Stimulated activated naive CD8-positive, alpha-beta T cell treated with anti-CD3 and anti-CD28 coated beads, Interleukin-15, Interleukin-2, amounts not matched to agents 100 ng/mL and 50 ng/mL, for 24 hours (primary cell): ENCODE measurements around the gene PTPRK.
"Not testable (repeated sequence)": the region's sequence is repeated elsewhere in the genome, so short reads cannot be mapped to it uniquely, and the experiment has no call there.

Experiments used
- H3K27ac Mint-ChIP-seq: one replicate; pipeline ENCODE4 v1.8.0; 2021; ENCODE audit warnings: mild to moderate bottlenecking, mixed read lengths
- H3K27me3 Mint-ChIP-seq: one replicate; pipeline ENCODE4 v1.8.0; 2021; ENCODE audit warnings: mixed read lengths
- H3K36me3 Mint-ChIP-seq: one replicate; pipeline ENCODE4 v1.8.0; 2021; ENCODE audit warnings: low read depth, mixed read lengths
- H3K4me1 Mint-ChIP-seq: one replicate; pipeline ENCODE4 v1.8.0; 2021; ENCODE audit warnings: low read depth, mixed read lengths
- H3K4me3 Mint-ChIP-seq: one replicate; pipeline ENCODE4 v1.8.0; 2021; ENCODE audit warnings: mild to moderate bottlenecking, mixed read lengths
- H3K9me3 Mint-ChIP-seq: one replicate; pipeline ENCODE4 v1.8.0; 2021; ENCODE audit warnings: mixed read lengths

Gene PTPRK

DNA sequence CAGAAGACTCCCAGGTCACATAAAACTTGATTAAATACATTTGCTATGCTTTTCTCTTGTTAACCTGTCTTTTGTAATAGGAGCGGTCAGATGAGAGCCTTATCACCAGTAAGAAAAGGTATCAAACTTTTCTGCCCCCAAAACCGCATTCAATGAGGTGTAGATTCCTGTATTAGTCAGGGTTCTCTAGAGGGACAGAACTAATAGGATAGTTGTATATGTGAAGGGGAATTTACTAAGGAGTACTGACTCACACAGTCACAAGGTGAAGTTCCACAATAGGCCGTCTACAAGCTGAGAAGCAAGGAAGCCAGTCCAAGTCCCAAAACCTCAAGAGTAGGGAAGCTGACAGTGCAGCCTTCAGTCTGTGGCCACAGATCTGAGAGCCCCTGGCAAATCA, 32.7 kb downstream of the PTPRK start:
- Mint-ChIP-seq H3K4me1 (peaks cover 9% of the 10 kb centered on the region), H3K4me3 (no peak overlapping the region), H3K27ac (no peak overlapping the region), H3K27me3 (no peaks in the 10 kb centered on the region), H3K9me3 (no peaks in the 10 kb centered on the region), H3K36me3 (no peaks in the 10 kb centered on the region)

DNA sequence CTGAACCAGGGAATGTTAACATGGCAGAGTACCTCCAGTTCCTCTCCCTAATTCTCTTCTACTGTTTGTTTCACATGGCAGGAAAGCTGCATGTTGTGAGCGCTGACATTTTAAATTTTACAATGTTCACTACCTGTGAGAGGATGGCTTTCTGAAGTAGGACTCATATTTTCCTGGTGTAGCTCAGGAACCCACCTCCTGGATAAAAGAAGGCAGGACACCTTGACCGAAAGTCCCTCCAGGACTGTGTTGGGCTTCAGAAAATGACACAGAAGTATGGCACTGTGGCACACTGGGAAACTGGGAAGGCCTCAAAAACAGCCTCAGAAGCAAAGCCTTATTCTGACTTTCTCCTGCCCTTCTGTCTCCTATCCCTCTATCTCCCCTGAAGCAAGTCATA, 33.3 kb downstream of the PTPRK start:
- Mint-ChIP-seq H3K27me3 (no peaks in the 10 kb centered on the region), H3K27ac (no peak overlapping the region), H3K4me1 (peaks cover 9% of the 10 kb centered on the region), H3K4me3 (no peak overlapping the region), H3K36me3 (no peaks in the 10 kb centered on the region), H3K9me3 (no peaks in the 10 kb centered on the region)

DNA sequence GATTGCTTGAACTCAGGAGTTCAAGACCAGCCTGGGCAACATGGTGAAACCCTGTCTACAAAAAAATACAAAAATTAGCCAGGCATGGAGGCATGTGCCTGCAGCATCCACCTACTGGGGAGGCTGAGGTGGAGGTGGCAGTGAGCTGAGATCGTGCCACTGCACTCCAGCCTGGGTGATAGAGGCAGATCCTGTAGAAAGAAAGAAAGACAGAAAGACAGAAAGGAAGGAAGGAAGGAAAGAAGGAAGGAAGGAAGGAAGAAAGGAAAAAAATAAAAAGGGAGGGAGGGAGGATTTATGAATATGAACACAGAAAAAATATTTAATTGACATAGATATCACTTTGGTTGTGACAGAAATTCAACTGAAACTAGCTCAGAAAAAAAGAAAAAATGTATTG, 33.8 kb downstream of the PTPRK start:
- H3K9me3 Mint-ChIP-seq, H3K36me3 Mint-ChIP-seq, H3K4me3 Mint-ChIP-seq, H3K4me1 Mint-ChIP-seq, H3K27me3 Mint-ChIP-seq: not testable (repeated sequence)
- peak overlapping the region; percentile 47 for H3K27ac Mint-ChIP-seq

GRCh38 chr6:128483472-128484135, 36.8 kb downstream of the PTPRK start:
- H3K4me1 Mint-ChIP-seq: peaks cover 12% of the 10 kb centered on the region
- H3K9me3 Mint-ChIP-seq: peaks cover 3% of the 10 kb centered on the region

GRCh38 chr6:128482642-128483041, 37.8 kb downstream of the PTPRK start:
- no peak overlapping the region for H3K27ac Mint-ChIP-seq
- no peaks in the 10 kb centered on the region for H3K27me3 Mint-ChIP-seq
- peaks cover 20% of the 10 kb centered on the region for H3K4me1 Mint-ChIP-seq
- H3K36me3 Mint-ChIP-seq: no peaks in the 10 kb centered on the region
- H3K9me3 Mint-ChIP-seq: peaks cover 3% of the 10 kb centered on the region
- no peak overlapping the region for H3K4me3 Mint-ChIP-seq

More at GRCh38 chr6:128483472-128484135, 36.8 kb downstream of the PTPRK start:
- no peaks in the 10 kb centered on the region for H3K27me3 Mint-ChIP-seq
- H3K27ac Mint-ChIP-seq: no peak overlapping the region
- no peaks in the 10 kb centered on the region for H3K36me3 Mint-ChIP-seq
- no peak overlapping the region for H3K4me3 Mint-ChIP-seq

GRCh38 chr6:128479991-128480390, 40.4 kb downstream of the PTPRK start:
- H3K4me1 Mint-ChIP-seq: peaks cover 17% of the 10 kb centered on the region
- H3K9me3 Mint-ChIP-seq: peaks cover 3% of the 10 kb centered on the region

DNA sequence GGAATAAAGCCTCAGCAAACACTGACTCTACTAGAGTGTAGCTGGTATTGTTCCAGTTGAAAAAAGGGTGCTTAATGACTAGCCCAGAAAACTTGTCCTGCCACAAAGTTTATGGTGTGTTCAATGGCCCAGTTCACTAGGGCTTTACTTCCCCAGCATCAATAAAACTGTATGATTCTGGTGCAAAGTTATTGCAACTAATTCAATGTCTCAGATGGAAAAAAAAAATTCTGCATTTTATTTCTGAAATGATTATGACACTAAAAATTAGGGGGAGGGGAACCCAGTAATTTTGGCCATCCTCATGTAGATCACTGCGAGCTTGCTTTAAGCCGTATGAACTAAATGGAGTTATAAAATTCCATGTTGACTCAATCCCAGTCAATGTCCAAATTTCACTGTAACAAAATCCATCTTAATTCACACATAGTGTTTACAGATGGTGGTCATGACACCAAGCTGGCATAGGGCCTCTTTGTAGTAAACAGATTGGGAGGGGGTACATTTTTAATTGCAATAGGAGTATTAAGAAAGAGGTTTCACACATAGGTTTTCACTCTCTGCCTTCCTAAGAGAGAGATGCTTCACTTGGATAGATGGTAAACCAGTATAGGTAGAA, 41.2 kb downstream of the PTPRK start:
- peaks cover 3% of the 10 kb centered on the region for H3K9me3 Mint-ChIP-seq
- no peaks in the 10 kb centered on the region for H3K27me3 Mint-ChIP-seq
- peak overlapping the region; percentile 58 for H3K4me3 Mint-ChIP-seq
- H3K4me1 Mint-ChIP-seq: peaks cover 17% of the 10 kb centered on the region
- H3K36me3 Mint-ChIP-seq: no peaks in the 10 kb centered on the region
- no peak overlapping the region for H3K27ac Mint-ChIP-seq

More at GRCh38 chr6:128479991-128480390, 40.4 kb downstream of the PTPRK start:
- Mint-ChIP-seq H3K4me3 (no peak overlapping the region), H3K27ac (no peak overlapping the region), H3K36me3 (no peaks in the 10 kb centered on the region), H3K27me3 (no peaks in the 10 kb centered on the region)

DNA sequence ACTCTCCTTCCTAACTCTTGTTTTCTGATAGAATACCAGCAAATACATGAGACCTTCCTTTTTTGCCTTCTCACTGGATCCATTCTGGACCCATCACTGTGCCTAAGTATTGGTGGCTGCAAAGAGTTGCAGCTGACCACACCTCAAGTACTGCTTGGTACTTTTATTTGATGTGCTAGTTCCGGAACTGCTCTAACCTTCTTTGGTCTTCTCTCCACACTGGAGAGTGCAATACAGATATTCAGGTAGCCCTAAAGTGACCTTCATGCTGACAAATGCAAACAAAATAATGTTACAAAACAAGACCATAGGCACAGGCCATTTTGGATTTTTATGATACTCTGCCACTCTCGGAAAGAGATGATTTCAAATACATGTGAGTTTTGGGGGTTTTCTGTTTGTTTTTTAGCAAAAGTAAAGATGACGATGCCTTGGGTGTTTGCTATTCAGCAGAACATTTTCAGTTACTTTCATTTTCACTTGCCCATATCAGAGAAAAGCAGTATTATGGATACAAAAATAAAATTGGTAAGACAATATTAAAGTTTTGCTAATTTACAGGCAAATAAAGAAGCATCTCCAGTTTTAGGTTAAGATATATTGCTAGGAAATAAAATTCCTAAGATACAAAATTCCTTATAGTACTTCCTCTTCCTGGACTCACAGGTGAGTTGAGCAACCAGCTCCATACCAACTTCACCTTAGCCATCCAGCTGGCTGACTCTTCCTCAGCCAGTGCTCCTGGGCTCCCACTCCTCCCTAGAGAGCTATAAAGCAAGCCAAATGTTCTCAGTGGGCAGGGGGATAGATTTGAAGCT, 42.0 kb downstream of the PTPRK start:
- Mint-ChIP-seq H3K9me3 (peaks cover 3% of the 10 kb centered on the region), H3K27me3 (no peaks in the 10 kb centered on the region), H3K27ac (no peak overlapping the region), H3K4me3 (peak overlapping the region; percentile 58), H3K36me3 (no peaks in the 10 kb centered on the region), H3K4me1 (peaks cover 17% of the 10 kb centered on the region)

- Mint-ChIP-seq H3K4me1 (peaks cover 17% of the 10 kb centered on the region), H3K27ac (no peak overlapping the region), H3K36me3 (no peaks in the 10 kb centered on the region), H3K4me3 (no peak overlapping the region), H3K27me3 (no peaks in the 10 kb centered on the region), H3K9me3 (peaks cover 1% of the 10 kb centered on the region)
These were observed 45.5 kb downstream of the PTPRK start for GRCh38 chr6:128474933-128475332.

DNA sequence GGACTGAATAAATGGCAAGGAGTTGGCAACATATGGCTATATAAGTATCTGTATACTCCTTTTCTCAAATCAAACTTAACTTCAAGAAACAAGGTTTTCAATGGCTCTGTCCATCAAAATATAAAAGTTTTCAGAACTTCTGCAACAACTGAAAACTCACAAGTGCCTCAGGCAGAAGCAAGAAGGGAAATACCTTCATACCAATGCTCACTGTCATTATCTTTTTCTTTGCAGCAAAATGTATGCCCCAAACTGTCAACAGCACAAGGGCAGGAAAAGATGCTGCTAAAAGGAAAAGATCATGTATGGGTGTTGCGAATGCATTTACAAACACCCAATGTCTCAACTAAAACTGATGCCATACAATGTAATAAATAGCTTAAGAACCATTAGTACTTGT, 45.9 kb downstream of the PTPRK start:
- Mint-ChIP-seq H3K27me3 (no peaks in the 10 kb centered on the region), H3K27ac (no peak overlapping the region), H3K4me3 (no peak overlapping the region), H3K36me3 (no peaks in the 10 kb centered on the region), H3K4me1 (peaks cover 17% of the 10 kb centered on the region), H3K9me3 (no peaks in the 10 kb centered on the region)

GRCh38 chr6:128471907-128472306, 48.5 kb downstream of the PTPRK start:
- H3K4me1 Mint-ChIP-seq: no peaks in the 10 kb centered on the region
- H3K27me3 Mint-ChIP-seq: peaks cover 3% of the 10 kb centered on the region
- H3K27ac Mint-ChIP-seq: no peak overlapping the region
- no peak overlapping the region for H3K4me3 Mint-ChIP-seq
- H3K9me3 Mint-ChIP-seq: no peaks in the 10 kb centered on the region
- H3K36me3 Mint-ChIP-seq: no peaks in the 10 kb centered on the region

DNA sequence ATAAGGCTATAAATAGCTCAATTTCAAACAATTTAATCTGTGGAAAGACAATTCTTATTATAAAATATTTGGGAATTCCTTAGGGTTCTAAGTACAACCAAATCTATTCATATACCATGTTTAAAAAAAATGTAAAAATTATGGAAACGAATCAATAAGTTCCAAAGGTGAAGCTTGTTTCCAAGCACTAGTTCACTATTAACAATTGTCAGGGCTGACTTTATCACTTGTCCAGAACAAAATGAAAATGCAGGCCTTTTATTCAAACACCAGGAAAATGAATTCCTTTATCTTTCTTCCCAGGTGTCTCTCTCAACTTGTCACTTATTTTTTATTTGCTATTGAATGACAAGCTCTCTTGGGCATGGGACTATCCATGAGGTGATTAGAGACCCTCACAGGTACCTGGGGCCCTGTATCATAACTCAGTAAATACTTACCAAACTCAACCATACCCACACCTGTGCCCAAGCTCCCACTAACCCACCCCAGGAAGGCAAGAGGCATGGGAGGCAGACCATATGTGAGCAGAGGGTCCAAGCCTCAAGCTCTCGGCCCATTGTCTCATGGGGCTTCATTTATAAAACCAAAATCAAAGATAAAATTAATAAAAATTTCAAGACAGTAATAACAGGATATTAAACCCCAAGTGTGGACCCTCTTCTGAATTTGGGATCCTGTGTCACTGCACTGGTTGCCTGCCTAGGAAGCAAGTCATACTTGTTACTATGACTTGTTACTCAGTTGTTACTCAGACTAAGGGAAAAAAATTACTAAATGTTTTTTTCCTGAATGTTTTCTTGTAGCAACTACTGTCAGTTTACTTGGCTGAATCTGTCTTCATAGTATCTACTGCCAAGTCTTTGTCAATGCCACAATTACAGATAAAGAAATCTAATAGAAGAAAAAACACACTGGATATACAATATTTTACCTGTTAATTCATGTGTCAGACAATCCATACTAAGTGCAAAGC, 54.7 kb downstream of the PTPRK start:
- Mint-ChIP-seq H3K36me3 (no peaks in the 10 kb centered on the region), H3K27me3 (peaks cover 3% of the 10 kb centered on the region), H3K4me3 (no peak overlapping the region), H3K4me1 (no peaks in the 10 kb centered on the region), H3K9me3 (no peaks in the 10 kb centered on the region), H3K27ac (no peak overlapping the region)

- H3K27ac Mint-ChIP-seq: no peak overlapping the region
- no peaks in the 10 kb centered on the region for H3K36me3 Mint-ChIP-seq
- H3K4me1 Mint-ChIP-seq: no peaks in the 10 kb centered on the region
- peaks cover 3% of the 10 kb centered on the region for H3K27me3 Mint-ChIP-seq
- no peaks in the 10 kb centered on the region for H3K9me3 Mint-ChIP-seq
- no peak overlapping the region for H3K4me3 Mint-ChIP-seq
These were observed 55.6 kb downstream of the PTPRK start for GRCh38 chr6:128464790-128465189.

DNA sequence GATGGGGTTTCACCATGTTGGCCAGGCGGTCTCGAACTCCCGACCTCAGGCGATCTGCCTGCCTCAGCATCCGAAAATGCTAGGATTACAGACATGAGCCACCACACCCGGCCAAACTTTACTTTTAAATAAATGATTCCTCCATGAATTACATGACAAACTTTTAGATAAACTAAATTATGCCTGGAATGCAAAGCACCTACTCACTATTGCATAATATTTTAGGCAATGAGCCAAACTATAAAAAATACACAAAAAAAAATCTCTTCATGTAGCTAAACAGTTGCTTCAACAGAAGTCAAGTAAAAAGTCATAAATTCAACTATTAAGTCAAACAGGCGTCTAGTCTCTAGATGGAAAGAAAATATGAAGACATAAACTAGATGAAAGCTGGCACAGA, 56.5 kb downstream of the PTPRK start:
- H3K4me3 Mint-ChIP-seq: no peak overlapping the region
- peaks cover 3% of the 10 kb centered on the region for H3K27me3 Mint-ChIP-seq
- H3K9me3 Mint-ChIP-seq: no peaks in the 10 kb centered on the region
- no peaks in the 10 kb centered on the region for H3K4me1 Mint-ChIP-seq
- no peak overlapping the region for H3K27ac Mint-ChIP-seq
- H3K36me3 Mint-ChIP-seq: no peaks in the 10 kb centered on the region
